H9 (cell line): Measurements from ENCODE around the gene RIC8A. TPM values are rescaled to one million over a fixed set of nuclear protein-coding genes. Genes with fewer than 3 reads are reported as not detected.

Source experiments
- DNase-seq: peaks from one replicate; pipeline ENCODE4 v3.0.0-alpha.2; 2017
- H2AFZ ChIP-seq: one replicate; pipeline ENCODE4 v1.6.1; 2013; ENCODE audit warnings: mild to moderate bottlenecking, low read length, control low read depth, moderate library complexity
- H2AK5ac ChIP-seq: 2 replicates; pipeline ENCODE4 v1.6.1; 2013; ENCODE audit warnings: low read length, control low read depth, mixed read lengths; ENCODE audit not compliant: insufficient read length
- H2BK120ac ChIP-seq: one replicate; pipeline ENCODE4 v1.6.1; 2013; ENCODE audit warnings: low read depth, mild to moderate bottlenecking, low read length, control low read depth, inconsistent platforms; ENCODE audit not compliant: poor library complexity, severe bottlenecking
- H2BK12ac ChIP-seq: 2 replicates; pipeline ENCODE4 v1.6.1; 2013; ENCODE audit warnings: low read length, control low read depth, mixed read lengths, low read depth; ENCODE audit not compliant: insufficient read length
- H2BK15ac ChIP-seq: 2 replicates; pipeline ENCODE4 v1.6.1; 2013; ENCODE audit warnings: low read depth, low read length, control low read depth
- H2BK20ac ChIP-seq: one replicate; pipeline ENCODE4 v1.6.1; 2013; ENCODE audit warnings: low read depth, mild to moderate bottlenecking, low read length, control low read depth, inconsistent platforms; ENCODE audit not compliant: poor library complexity, severe bottlenecking
- H2BK5ac ChIP-seq: 2 replicates; pipeline ENCODE4 v1.6.1; 2013; ENCODE audit warnings: low read length, control low read depth, mixed read lengths; ENCODE audit not compliant: insufficient read length
- H3K14ac ChIP-seq: 2 replicates; pipeline ENCODE4 v1.6.1; 2013; ENCODE audit warnings: low read length, control low read depth; ENCODE audit not compliant: insufficient read depth
- H3K18ac ChIP-seq: 2 replicates; pipeline ENCODE4 v1.6.1; 2013; ENCODE audit warnings: low read depth, mild to moderate bottlenecking, mixed read lengths, low read length, control low read depth; ENCODE audit not compliant: insufficient read length
- H3K23ac ChIP-seq: 2 replicates; pipeline ENCODE4 v1.6.1; 2013; ENCODE audit warnings: low read length, control low read depth, mixed read lengths, low read depth; ENCODE audit not compliant: insufficient read length
- H3K23me2 ChIP-seq: 2 replicates; pipeline ENCODE4 v1.6.1; 2013; ENCODE audit warnings: low read depth, mild to moderate bottlenecking, mixed read lengths, low read length, control low read depth; ENCODE audit not compliant: insufficient read length, poor library complexity, severe bottlenecking
- H3K27ac ChIP-seq: 2 replicates; pipeline ENCODE4 v1.5.1; 2013; ENCODE audit warnings: low read length, control low read depth, mixed read lengths, low read depth; ENCODE audit not compliant: insufficient read length
- H3K27me3 ChIP-seq: 2 replicates; pipeline ENCODE4 v1.6.1; 2013; ENCODE audit warnings: low read length, control low read depth, inconsistent platforms; ENCODE audit not compliant: insufficient read depth
- H3K4ac ChIP-seq: 2 replicates; pipeline ENCODE4 v1.6.1; 2013; ENCODE audit warnings: low read depth, mild to moderate bottlenecking, control low read depth, inconsistent platforms, low read length, moderate library complexity
- H3K4me1 ChIP-seq: 2 replicates; pipeline ENCODE4 v1.6.1; 2013; ENCODE audit warnings: low read length, control low read depth, inconsistent platforms; ENCODE audit not compliant: insufficient read depth
- H3K4me2 ChIP-seq: 2 replicates; pipeline ENCODE4 v1.6.1; 2013; ENCODE audit warnings: low read length, control low read depth, mixed read lengths; ENCODE audit not compliant: insufficient read length, insufficient read depth
- H3K56ac ChIP-seq: 2 replicates; pipeline ENCODE4 v1.6.1; 2013; ENCODE audit warnings: low read depth, mild to moderate bottlenecking, mixed read lengths, low read length, control low read depth; ENCODE audit not compliant: insufficient read length
- H3K79me1 ChIP-seq: 2 replicates; pipeline ENCODE4 v1.6.1; 2013; ENCODE audit warnings: low read depth, mild to moderate bottlenecking, moderate library complexity, low read length, control low read depth, inconsistent platforms; ENCODE audit not compliant: insufficient read depth, poor library complexity, severe bottlenecking
- H3K79me2 ChIP-seq: 2 replicates; pipeline ENCODE4 v1.6.1; 2013; ENCODE audit warnings: low read length, control low read depth, inconsistent platforms; ENCODE audit not compliant: insufficient read depth
- H3K9ac ChIP-seq: 2 replicates; pipeline ENCODE4 v1.6.1; 2013; ENCODE audit warnings: low read length, control low read depth, mixed read lengths; ENCODE audit not compliant: insufficient read length; ENCODE audit errors: extremely low read depth
- H3K9me3 ChIP-seq: one replicate; pipeline ENCODE4 v1.6.1; 2013; ENCODE audit warnings: low read depth, low read length, inconsistent platforms; ENCODE audit not compliant: control insufficient read depth
- H3T11ph ChIP-seq: one replicate; pipeline ENCODE4 v1.6.1; 2013; ENCODE audit warnings: mild to moderate bottlenecking, low read length, control low read depth, inconsistent platforms
- H4K20me1 ChIP-seq: one replicate; pipeline ENCODE4 v1.6.1; 2013; ENCODE audit not compliant: control insufficient read depth, insufficient read length, insufficient read depth
- H4K5ac ChIP-seq: 2 replicates; pipeline ENCODE4 v1.6.1; 2013; ENCODE audit warnings: low read depth, mild to moderate bottlenecking, mixed read lengths, low read length, control low read depth; ENCODE audit not compliant: insufficient read length
- H4K8ac ChIP-seq: replicated peaks from 2 replicates; pipeline ENCODE4 v1.6.1; 2013; ENCODE audit warnings: low read length, control low read depth, mixed read lengths, low read depth; ENCODE audit not compliant: insufficient read length
- H4K91ac ChIP-seq: 2 replicates; pipeline ENCODE4 v1.6.1; 2013; ENCODE audit warnings: low read depth, mild to moderate bottlenecking, moderate library complexity, mixed read lengths, low read length, control low read depth; ENCODE audit not compliant: insufficient read length
- H3K27ac Mint-ChIP-seq, 3 experiments: 2 replicates in 2 of 3; 3 replicates in 1 of 3; pipeline ENCODE4 v1.8.0; 2020 to 2021; ENCODE audit warnings: mixed read lengths in 3 of 3, mild to moderate bottlenecking in 1 of 3, moderate library complexity in 1 of 3
- H3K27me3 Mint-ChIP-seq: 2 replicates; pipeline ENCODE4 v1.8.0; 2021; ENCODE audit warnings: low read depth, mild to moderate bottlenecking, moderate library complexity, mixed read lengths
- H3K36me3 Mint-ChIP-seq, 3 experiments: 2 replicates in 2 of 3; 3 replicates in 1 of 3; pipeline ENCODE4 v1.8.0; 2020 to 2021; ENCODE audit warnings: low read depth in 3 of 3, mixed read lengths in 3 of 3; ENCODE audit not compliant: insufficient read depth in 1 of 3
- H3K4me1 Mint-ChIP-seq, 2 experiments: 2 replicates each; pipeline ENCODE4 v1.8.0; 2020; ENCODE audit warnings: mixed read lengths in 2 of 2
- H3K4me3 Mint-ChIP-seq, 2 experiments: 2 replicates in 1 of 2; 3 replicates in 1 of 2; pipeline ENCODE4 v1.8.0; 2020 to 2021; ENCODE audit warnings: mild to moderate bottlenecking in 2 of 2, mixed read lengths in 2 of 2, moderate library complexity in 1 of 2
- H3K9me3 Mint-ChIP-seq, 2 experiments: 2 replicates in 1 of 2; 3 replicates in 1 of 2; pipeline ENCODE4 v1.8.0; 2020; ENCODE audit warnings: mild to moderate bottlenecking in 2 of 2, mixed read lengths in 2 of 2, moderate library complexity in 1 of 2
- WGBS: extraction: QIAGEN DNeasy Blood & Tissue Kit; methylation state at CpG from one replicate; pipeline ENCODE4 v1.1.7; 2013; ENCODE audit warnings: missing lambda C conversion rate, low lambda C conversion rate, mixed read lengths; ENCODE audit not compliant: insufficient read length; ENCODE audit errors: extremely low coverage; 5-methylcytosine and 5-hydroxymethylcytosine counted together
- total RNA-seq: library from RNA; stranded (reverse); gene quantifications from 2 replicates; pipeline ENCODE4 v1.2.1, GENCODE V29; 2021
- TF ChIP-seq, protein P1 (sequence below): fragments of 200-600 bp; sonication (generic); conservative IDR thresholded peaks from 3 replicates; pipeline ENCODE4 v1.8.0; 2021; ENCODE audit warnings: antibody characterized with exemption, mild to moderate bottlenecking

RIC8A gene
- total RNA-seq, 1 experiment from 2014 or later, result 94.9 TPM

DNA sequence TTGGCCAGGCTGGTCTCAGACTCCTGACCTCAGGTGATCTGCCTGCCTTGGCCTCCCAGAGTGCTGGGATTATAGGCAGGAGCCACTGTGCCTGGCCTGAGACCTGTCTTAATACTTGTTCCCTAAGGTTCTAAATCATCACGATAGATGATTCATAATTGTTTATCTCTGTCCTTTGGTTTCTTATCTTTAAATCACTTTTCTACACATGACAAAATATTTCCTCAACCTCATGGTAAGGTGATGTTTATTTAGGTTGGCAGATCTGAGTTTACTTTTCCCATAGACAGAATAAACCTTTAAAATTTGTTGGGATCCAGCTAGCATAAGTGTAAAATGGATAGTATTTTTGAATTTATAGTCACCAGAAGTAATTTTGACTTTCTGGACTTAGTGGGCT lies 32.8 kb downstream of the RIC8A start:
- Histone ChIP-seq H3K23me2 (peaks cover 6% of the 10 kb centered on the region), H3K18ac (no peak overlapping the region), H2BK12ac (no peak overlapping the region), H2AFZ (no peak overlapping the region), H3K27ac (no peak overlapping the region), H3K4ac (no peak overlapping the region), H3K9me3 (no peaks in the 10 kb centered on the region), H3K4me1 (no peaks in the 10 kb centered on the region; the same call in 1 of the 2 replicates), H3K27me3 (no peaks in the 10 kb centered on the region), H2BK20ac (no peak overlapping the region), H3K79me1 (peaks cover 11% of the 10 kb centered on the region), H4K91ac (no peak overlapping the region), H3K56ac (no peak overlapping the region), H3K79me2 (peaks cover 6% of the 10 kb centered on the region; the same call in 1 of the 2 replicates), H3K9ac (no peak overlapping the region), H2BK15ac (no peak overlapping the region), H3K23ac (no peak overlapping the region), H3K4me2 (no peak overlapping the region), H4K8ac (no peak overlapping the region), H2AK5ac (no peak overlapping the region), H2BK120ac (no peak overlapping the region), H4K20me1 (no peaks in the 10 kb centered on the region), H2BK5ac (no peak overlapping the region), H3T11ph (no peak overlapping the region), H3K14ac (no peak overlapping the region), H4K5ac (no peak overlapping the region)
- no peak for DNase-seq
- H3K9me3 Mint-ChIP-seq, result no peaks in the 10 kb centered on the region; a peak in 1 of 5 replicates
- no peak overlapping the region for H3K27ac Mint-ChIP-seq
- TF ChIP-seq, protein P1, sequence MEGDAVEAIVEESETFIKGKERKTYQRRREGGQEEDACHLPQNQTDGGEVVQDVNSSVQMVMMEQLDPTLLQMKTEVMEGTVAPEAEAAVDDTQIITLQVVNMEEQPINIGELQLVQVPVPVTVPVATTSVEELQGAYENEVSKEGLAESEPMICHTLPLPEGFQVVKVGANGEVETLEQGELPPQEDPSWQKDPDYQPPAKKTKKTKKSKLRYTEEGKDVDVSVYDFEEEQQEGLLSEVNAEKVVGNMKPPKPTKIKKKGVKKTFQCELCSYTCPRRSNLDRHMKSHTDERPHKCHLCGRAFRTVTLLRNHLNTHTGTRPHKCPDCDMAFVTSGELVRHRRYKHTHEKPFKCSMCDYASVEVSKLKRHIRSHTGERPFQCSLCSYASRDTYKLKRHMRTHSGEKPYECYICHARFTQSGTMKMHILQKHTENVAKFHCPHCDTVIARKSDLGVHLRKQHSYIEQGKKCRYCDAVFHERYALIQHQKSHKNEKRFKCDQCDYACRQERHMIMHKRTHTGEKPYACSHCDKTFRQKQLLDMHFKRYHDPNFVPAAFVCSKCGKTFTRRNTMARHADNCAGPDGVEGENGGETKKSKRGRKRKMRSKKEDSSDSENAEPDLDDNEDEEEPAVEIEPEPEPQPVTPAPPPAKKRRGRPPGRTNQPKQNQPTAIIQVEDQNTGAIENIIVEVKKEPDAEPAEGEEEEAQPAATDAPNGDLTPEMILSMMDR, result no peak
- H3K36me3 Mint-ChIP-seq, result peaks cover 25 to 55% (median 37%) of the 10 kb centered on the region in 3 experiments; a peak in 6 of 7 replicates
- H3K4me1 Mint-ChIP-seq, result peaks cover 9 to 14% of the 10 kb centered on the region in 2 experiments
- no peaks in the 10 kb centered on the region; the same call in 1 of the 2 replicates for H3K27me3 Mint-ChIP-seq
- H3K4me3 Mint-ChIP-seq, result no peak overlapping the region
- WGBS, result no CpG with 5 or more reads among the region's 1 CpG
